ENCODE measurements around the gene WNT7A.

WNT7A gene

GRCh38 chr3:13846238-13846637 is 33.6 kb downstream of the WNT7A start:
- no peak for DNase-seq (ENCODE audit: low read depth in 2 of 2)

- no peak for DNase-seq (ENCODE audit: low read depth in 2 of 2)
Observed at GRCh38 chr3:13845806-13846205, 34.1 kb downstream of the WNT7A start.

- DNase-seq (ENCODE audit: low read depth in 2 of 2): no peak
Observed at GRCh38 chr3:13844911-13845310, 35.0 kb downstream of the WNT7A start.

GRCh38 chr3:13844286-13844685 is 35.6 kb downstream of the WNT7A start:
- no peak for DNase-seq (ENCODE audit: low read depth in 2 of 2)

GRCh38 chr3:13843351-13843750 is 36.5 kb downstream of the WNT7A start:
- no peak for DNase-seq (ENCODE audit: low read depth in 2 of 2)

- no peak for DNase-seq (ENCODE audit: low read depth in 2 of 2)
Observed at GRCh38 chr3:13842226-13842625, 37.6 kb downstream of the WNT7A start.

GRCh38 chr3:13841826-13842225 is 38.0 kb downstream of the WNT7A start:
- no peak for DNase-seq (ENCODE audit: low read depth in 2 of 2)

GRCh38 chr3:13841141-13841540 is 38.7 kb downstream of the WNT7A start:
- no peak for DNase-seq (ENCODE audit: low read depth in 2 of 2)

GRCh38 chr3:13840456-13840855 is 39.4 kb downstream of the WNT7A start:
- DNase-seq (ENCODE audit: low read depth in 2 of 2): no peak

GRCh38 chr3:13839726-13840340 is 40.0 kb downstream of the WNT7A start:
- no peak for DNase-seq (ENCODE audit: low read depth in 2 of 2)

- DNase-seq (ENCODE audit: low read depth in 2 of 2): no peak
Observed at GRCh38 chr3:13839253-13839652, 40.6 kb downstream of the WNT7A start.

GRCh38 chr3:13838421-13838820 is 41.5 kb downstream of the WNT7A start:
- no peak for DNase-seq (ENCODE audit: low read depth in 2 of 2)

GRCh38 chr3:13837751-13838150 is 42.1 kb downstream of the WNT7A start:
- DNase-seq (ENCODE audit: low read depth in 2 of 2): no peak

GRCh38 chr3:13836658-13837587 is 42.9 kb downstream of the WNT7A start:
- DNase-seq (ENCODE audit: low read depth in 2 of 2): no peak

GRCh38 chr3:13835246-13835645 is 44.6 kb downstream of the WNT7A start:
- no peak for DNase-seq (ENCODE audit: low read depth in 2 of 2)

- DNase-seq (ENCODE audit: low read depth in 2 of 2): no peak
Observed at GRCh38 chr3:13834258-13835035, 45.4 kb downstream of the WNT7A start.

GRCh38 chr3:13833506-13834257 is 46.2 kb downstream of the WNT7A start:
- no peak for DNase-seq (ENCODE audit: low read depth in 2 of 2)

- no peak for DNase-seq (ENCODE audit: low read depth in 2 of 2)
Observed at GRCh38 chr3:13832130-13832529, 47.7 kb downstream of the WNT7A start.

GRCh38 chr3:13831386-13831996 is 48.4 kb downstream of the WNT7A start:
- no peak for DNase-seq (ENCODE audit: low read depth in 2 of 2)

GRCh38 chr3:13829311-13829710 is 50.6 kb downstream of the WNT7A start:
- no peak for DNase-seq (ENCODE audit: low read depth in 2 of 2)
